NOMO-1 treated with dmso at 0.1 percent for 144 hours (cell line): Measurements from ENCODE around the gene PAF1.

ENCODE experiments used
- DNase-seq: peaks from one replicate; lab custom pipeline; 2025; ENCODE audit not compliant: unreplicated experiment; lab: John Stamatoyannopoulos, UW

The PAF1 gene

GRCh38 chr19:39417463-39418181, 26.7 kb upstream of the PAF1 start:
- DNase-seq: no peak

GRCh38 chr19:39416152-39417120, 25.5 kb upstream of the PAF1 start:
- no peak for DNase-seq

- DNase-seq: no peak
Observed at GRCh38 chr19:39415111-39416046, 24.5 kb upstream of the PAF1 start.

GRCh38 chr19:39413911-39414608, 23.2 kb upstream of the PAF1 start:
- DNase-seq: no peak

DNA sequence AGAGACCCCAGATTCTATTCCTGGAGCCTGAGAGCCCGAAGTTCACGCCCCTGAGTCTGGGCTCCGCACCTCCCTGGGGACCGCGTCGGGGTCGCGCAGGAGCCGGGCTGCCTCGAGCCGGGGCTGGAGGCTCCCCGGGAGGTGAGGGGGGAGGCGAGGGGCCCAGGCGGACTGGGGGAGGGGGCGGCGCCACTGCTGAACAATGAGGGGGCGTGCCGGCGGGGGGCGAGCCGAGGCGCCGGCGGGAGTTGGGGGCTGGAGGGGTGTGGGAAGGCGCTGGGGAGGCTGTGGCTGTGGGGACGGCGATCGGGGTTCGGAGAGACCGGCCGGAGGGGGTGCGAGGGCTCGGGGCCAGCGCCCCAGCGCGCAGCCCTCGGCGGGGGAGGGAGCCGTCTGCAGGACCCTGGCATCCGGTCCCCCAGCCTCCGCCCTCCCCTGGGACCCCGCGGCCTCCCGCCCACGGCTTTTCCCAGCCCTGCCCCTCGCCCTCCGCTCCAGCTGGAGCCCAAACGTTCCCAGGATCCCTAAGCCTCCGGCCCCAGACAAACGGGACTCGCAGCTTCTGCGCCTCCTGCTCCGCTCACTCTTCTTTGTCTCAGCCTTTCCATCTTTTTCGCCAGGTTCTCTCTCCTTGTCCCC, 22.5 kb upstream of the PAF1 start:
- DNase-seq: no peak

DNA sequence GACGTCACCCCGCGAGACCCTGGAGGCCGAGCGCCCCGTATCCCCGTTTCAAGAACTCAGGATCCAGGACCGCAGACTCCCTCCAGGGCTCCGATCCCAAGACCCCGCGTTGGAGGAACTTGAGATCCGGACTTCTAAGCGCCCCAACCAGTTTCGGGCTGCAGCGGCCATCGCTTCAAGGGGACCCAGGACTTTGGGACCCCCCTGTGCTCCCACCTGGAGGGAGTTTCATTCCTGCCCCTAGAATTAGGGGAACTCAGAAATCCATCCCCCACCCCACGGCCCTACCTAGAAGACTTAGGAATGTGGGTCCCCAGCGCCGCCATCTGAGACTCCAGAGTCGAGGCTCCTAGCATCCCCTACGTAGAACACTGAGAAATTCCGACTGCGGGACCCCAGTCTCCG, 22.0 kb upstream of the PAF1 start:
- DNase-seq: no peak

- DNase-seq: peak; percentile 95
Observed at GRCh38 chr19:39412100-39412866, 21.4 kb upstream of the PAF1 start, which contains the start of gene PLEKHG2. Gene PLEKHG2 (plus strand): TSS chr19:39412669. CDS start chr19:39414087, 1,418 bp downstream.

DNA sequence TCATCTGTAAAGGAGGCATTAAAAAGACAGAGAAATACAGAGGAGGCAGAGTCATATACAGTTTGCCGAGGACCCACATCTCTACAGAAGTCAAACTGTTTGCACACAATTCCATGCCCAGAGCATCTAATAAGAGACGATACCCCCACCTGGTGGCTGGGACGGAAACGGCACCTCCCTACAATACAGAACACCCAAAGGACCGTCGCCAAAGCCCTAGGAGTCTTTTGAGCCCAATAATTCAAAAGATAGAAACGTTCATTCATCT, 20.9 kb upstream of the PAF1 start:
- DNase-seq: peak; percentile 91

GRCh38 chr19:39411081-39411831, 20.4 kb upstream of the PAF1 start:
- peak; percentile 45 for DNase-seq

GRCh38 chr19:39410831-39411080, 19.9 kb upstream of the PAF1 start:
- DNase-seq: no peak

DNA sequence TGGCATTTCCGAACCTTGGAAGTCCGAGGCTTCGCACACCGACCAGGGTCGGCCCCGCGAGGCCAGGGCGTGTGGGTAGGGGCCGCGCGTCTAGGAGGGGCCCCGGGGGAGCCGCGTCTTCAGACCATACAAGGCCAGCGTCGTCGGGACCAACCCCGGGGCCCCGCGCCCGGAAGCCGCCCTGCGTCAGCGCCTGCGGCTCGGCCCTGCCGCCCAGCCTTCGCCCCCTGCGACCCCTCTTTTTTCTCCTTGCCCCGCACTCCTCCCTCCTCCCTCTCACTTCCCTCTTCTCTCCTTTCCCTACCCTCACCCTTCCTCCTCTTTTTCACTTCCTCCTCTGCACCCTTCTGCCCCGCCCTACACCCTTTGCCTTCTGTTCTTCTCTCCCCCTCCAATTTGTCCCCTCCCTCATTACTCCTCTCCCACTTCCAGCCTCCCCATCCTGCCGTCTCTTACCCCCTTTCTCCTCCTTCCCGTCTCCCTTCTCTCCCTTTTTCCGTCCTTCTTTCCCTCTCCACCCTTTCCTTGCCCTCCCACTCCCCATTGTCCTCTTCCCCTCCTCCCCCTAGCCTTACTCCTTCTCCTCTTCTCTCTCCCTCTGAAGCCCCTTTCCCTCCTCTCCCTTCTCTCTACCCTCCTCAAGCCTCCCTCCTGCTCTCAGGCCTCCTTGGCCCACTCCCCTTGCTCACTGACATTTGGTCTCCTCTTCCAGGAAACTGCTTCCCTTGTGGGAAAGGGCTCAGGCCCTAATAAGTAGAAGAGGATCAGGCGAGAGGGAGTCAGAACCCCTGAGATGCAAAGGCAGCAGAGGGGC, 19.3 kb upstream of the PAF1 start:
- DNase-seq: peak; percentile 94

GRCh38 chr19:39409208-39410016, 18.5 kb upstream of the PAF1 start:
- DNase-seq: no peak

DNA sequence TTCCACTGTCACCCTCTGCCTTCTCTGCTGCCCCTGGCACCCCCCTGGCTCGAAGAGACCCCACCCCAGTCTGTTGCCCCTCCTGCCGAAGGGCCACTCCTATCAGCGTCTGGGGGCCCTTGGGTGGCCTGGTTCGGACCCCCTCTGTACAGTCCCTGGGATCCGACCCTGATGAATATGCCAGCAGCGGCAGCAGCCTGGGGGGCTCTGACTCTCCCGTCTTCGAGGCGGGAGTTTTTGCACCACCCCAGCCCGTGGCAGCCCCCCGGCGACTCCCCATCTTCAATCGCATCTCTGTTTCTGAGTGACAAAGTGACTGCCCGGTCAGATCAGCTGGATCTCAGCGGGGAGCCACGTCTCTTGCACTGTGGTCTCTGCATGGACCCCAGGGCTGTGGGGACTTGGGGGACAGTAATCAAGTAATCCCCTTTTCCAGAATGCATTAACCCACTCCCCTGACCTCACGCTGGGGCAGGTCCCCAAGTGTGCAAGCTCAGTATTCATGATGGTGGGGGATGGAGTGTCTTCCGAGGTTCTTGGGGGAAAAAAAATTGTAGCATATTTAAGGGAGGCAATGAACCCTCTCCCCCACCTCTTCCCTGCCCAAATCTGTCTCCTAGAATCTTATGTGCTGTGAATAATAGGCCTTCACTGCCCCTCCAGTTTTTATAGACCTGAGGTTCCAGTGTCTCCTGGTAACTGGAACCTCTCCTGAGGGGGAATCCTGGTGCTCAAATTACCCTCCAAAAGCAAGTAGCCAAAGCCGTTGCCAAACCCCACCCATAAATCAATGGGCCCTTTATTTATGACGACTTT, 17.7 kb upstream of the PAF1 start:
- DNase-seq: no peak

DNA sequence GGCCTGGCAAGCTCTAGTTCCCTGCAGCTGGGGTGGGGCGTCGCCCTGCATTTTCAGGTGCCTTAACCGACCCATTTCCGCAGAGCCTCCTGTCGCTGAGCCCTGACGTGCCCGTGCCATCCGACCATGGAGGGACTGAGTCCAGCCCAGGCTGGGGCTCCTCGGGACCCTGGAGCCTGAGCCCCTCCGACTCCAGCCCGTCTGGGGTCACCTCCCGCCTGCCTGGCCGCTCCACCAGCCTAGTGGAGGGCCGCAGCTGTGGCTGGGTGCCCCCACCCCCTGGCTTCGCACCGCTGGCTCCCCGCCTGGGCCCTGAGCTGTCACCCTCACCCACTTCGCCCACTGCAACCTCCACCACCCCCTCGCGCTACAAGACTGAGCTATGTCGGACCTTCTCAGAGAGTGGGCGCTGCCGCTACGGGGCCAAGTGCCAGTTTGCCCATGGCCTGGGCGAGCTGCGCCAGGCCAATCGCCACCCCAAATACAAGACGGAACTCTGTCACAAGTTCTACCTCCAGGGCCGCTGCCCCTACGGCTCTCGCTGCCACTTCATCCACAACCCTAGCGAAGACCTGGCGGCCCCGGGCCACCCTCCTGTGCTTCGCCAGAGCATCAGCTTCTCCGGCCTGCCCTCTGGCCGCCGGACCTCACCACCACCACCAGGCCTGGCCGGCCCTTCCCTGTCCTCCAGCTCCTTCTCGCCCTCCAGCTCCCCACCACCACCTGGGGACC, 16.9 kb upstream of the PAF1 start:
- DNase-seq: peak; percentile 24

GRCh38 chr19:39407410-39407659, 16.4 kb upstream of the PAF1 start:
- no peak for DNase-seq
